ENCODE data around the gene TRAPPC10. TPM values are rescaled to one million over a fixed set of nuclear protein-coding genes. Genes with fewer than 3 reads are reported as not detected.
A peak's percentile ranks its signal among the peaks of the same experiment; 100 is the strongest.

TRAPPC10 gene
- total and polyA plus RNA-seq, 2 of the 8 experiments (the other 6 are each of a cell fraction or from before 2014, with no cell fraction given): 18.5 to 29.8 TPM

DNA sequence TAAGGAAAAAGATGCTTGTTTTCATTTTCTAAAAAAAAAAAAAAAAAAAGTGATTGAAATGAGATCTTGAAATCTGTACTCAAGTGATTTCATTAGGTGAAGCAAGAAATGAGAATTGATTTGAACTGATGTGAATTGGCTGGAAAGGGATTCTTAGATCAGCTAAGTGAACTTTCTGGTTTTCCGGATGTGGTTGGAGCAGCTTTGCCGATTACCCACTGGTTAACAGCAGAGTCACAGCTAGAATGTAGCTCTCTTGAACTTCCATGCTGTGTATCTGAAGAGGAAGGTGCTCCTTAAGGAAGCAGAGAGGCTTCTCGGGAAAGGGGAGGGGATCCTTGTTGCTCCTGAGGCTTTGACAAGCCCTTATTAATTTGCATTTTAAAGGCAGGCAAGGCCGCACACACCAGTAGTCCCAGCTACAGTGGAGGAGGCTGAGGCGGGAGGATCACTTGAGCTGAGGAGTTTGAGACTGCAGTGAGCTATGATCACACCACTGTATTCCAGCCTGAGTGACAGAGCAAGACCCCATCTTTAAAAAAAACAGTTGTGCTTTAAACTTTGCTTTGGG, 66.4 kb downstream of the TRAPPC10 start:
- Histone ChIP-seq H2BK5ac (ENCODE audit: low read depth, low read length) (no peak overlapping the region), H3K27me3 (replicated peaks in 1 of 4; ENCODE audit: control insufficient read depth in 3 of 4, extremely low read depth in 1 of 4, insufficient read depth in 3 of 4, low read length in 3 of 4) (no peaks in the 10 kb centered on the region), H3K79me2 (ENCODE audit: control insufficient read depth in 1 of 2, insufficient read depth in 2 of 2, low read length in 2 of 2) (no peaks in the 10 kb centered on the region; a peak in 1 of 4 replicates), H3K4me2 (ENCODE audit: insufficient read depth in 1 of 2, low read depth in 2 of 2, low read length in 2 of 2) (no peak overlapping the region), H3K4me1 (replicated peaks in 1 of 4; ENCODE audit: control insufficient read depth in 3 of 4, insufficient read depth in 4 of 4, low read length in 3 of 4) (peaks cover 0 to 4% (median 0%) of the 10 kb centered on the region in 4 experiments; a peak in 2 of 7 replicates), H3K4me3 (ENCODE audit: extremely low read depth in 1 of 4, insufficient read depth in 2 of 4, low read depth in 3 of 4, low read length in 4 of 4) (no peak overlapping the region), H3K14ac (ENCODE audit: insufficient read length) (no peak overlapping the region), H2BK120ac (replicated peaks; ENCODE audit: low read depth, low read length) (no peak overlapping the region), H2AFZ (ENCODE audit: low read length) (no peak overlapping the region), H4K8ac (ENCODE audit: extremely low read depth, insufficient read depth, low read length) (no peak overlapping the region), H3K23ac (ENCODE audit: insufficient read length) (no peak overlapping the region), H4K91ac (replicated peaks; ENCODE audit: insufficient read length, low read length) (no peak overlapping the region), H4K20me1 (replicated peaks in 1 of 2; ENCODE audit: control insufficient read depth in 1 of 2, insufficient read depth in 2 of 2, low read length in 2 of 2) (peaks cover 5 to 12% of the 10 kb centered on the region in 2 experiments), H2BK15ac (ENCODE audit: low read length) (no peak overlapping the region), H3K9ac (replicated peaks in 1 of 4; ENCODE audit: extremely low read depth in 1 of 4, low read depth in 3 of 4, low read length in 3 of 4) (no peak overlapping the region), H2BK20ac (ENCODE audit: low read length) (no peak overlapping the region), H2AK5ac (ENCODE audit: low read depth, low read length) (no peak overlapping the region), H3K56ac (replicated peaks; ENCODE audit: insufficient read length, low read depth, low read length) (no peak overlapping the region), H3K36me3 (ENCODE audit: control insufficient read depth in 2 of 4, insufficient read depth in 4 of 4, low read length in 3 of 4) (peaks cover 11 to 58% (median 20%) of the 10 kb centered on the region in 4 experiments), H3K79me1 (ENCODE audit: low read depth, low read length) (peaks cover 9% of the 10 kb centered on the region), H3K18ac (ENCODE audit: extremely low read depth, low read length) (no peak overlapping the region), H2BK12ac (ENCODE audit: low read depth, low read length) (no peak overlapping the region), H3K23me2 (ENCODE audit: low read depth, low read length) (no peaks in the 10 kb centered on the region), H4K5ac (ENCODE audit: insufficient read length, low read depth, low read length) (no peak overlapping the region), H3K9me3 (ENCODE audit: insufficient read depth in 2 of 2, low read depth in 1 of 2, low read length in 1 of 2) (no peaks in the 10 kb centered on the region), H3K4ac (replicated peaks; ENCODE audit: insufficient read length, low read depth, low read length) (no peak overlapping the region), H3K27ac (ENCODE audit: low read depth, low read length) (no peak overlapping the region)
- CTCF ChIA-PET (ENCODE audit: partially characterized antibody): interaction anchor here (0.6 to 1.8 kb wide), 6 partner anchors 8 to 30 kb away, joined by 3 to 6 read pairs (median 4); no protein-coding TSS in a partner anchor
- DNase-seq (ENCODE audit: low read depth in 1 of 2, low spot score in 2 of 2) (no peak), FAIRE-seq (peak; percentile 13)
- 74% methylated on average over 5 of the region's 5 CpGs; no CpG with 5 or more reads in 1 of the 2 experiments for WGBS, 2 experiments (ENCODE audit: extremely low coverage in 1 of 2, insufficient coverage in 1 of 2, insufficient read length in 1 of 2, insufficient replicate concordance in 2 of 2, low coverage in 1 of 2, low lambda C conversion rate in 2 of 2, missing lambda C conversion rate in 1 of 2)
- POLR2A ChIA-PET (ENCODE audit: partially characterized antibody): interaction anchor here (0.9 to 1.4 kb wide), 3 partner anchors 11 to 58 kb away, joined by 3 to 5 read pairs (median 3); no protein-coding TSS in a partner anchor
- TF ChIP-seq, protein P1, sequence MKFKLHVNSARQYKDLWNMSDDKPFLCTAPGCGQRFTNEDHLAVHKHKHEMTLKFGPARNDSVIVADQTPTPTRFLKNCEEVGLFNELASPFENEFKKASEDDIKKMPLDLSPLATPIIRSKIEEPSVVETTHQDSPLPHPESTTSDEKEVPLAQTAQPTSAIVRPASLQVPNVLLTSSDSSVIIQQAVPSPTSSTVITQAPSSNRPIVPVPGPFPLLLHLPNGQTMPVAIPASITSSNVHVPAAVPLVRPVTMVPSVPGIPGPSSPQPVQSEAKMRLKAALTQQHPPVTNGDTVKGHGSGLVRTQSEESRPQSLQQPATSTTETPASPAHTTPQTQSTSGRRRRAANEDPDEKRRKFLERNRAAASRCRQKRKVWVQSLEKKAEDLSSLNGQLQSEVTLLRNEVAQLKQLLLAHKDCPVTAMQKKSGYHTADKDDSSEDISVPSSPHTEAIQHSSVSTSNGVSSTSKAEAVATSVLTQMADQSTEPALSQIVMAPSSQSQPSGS (IDR thresholded peaks at IDR 0.05; ENCODE audit: low read length): no peak
